ENCODE results near the gene MPC1. TPM values are rescaled to one million over a fixed set of nuclear protein-coding genes. Genes with fewer than 3 reads are reported as not detected.

Gene MPC1
- total RNA-seq = 27.7 and 29.1 TPM in 2 replicates
- long read RNA-seq, transcript MPC1-201 (4 exons, 976 nt) = major isoform, 44 of 47 reads
- long read RNA-seq, partial matches to known transcripts = 0 of 47 reads
- long read RNA-seq, other reads (novel, unspliced or antisense) = 3 of 47 reads

DNA sequence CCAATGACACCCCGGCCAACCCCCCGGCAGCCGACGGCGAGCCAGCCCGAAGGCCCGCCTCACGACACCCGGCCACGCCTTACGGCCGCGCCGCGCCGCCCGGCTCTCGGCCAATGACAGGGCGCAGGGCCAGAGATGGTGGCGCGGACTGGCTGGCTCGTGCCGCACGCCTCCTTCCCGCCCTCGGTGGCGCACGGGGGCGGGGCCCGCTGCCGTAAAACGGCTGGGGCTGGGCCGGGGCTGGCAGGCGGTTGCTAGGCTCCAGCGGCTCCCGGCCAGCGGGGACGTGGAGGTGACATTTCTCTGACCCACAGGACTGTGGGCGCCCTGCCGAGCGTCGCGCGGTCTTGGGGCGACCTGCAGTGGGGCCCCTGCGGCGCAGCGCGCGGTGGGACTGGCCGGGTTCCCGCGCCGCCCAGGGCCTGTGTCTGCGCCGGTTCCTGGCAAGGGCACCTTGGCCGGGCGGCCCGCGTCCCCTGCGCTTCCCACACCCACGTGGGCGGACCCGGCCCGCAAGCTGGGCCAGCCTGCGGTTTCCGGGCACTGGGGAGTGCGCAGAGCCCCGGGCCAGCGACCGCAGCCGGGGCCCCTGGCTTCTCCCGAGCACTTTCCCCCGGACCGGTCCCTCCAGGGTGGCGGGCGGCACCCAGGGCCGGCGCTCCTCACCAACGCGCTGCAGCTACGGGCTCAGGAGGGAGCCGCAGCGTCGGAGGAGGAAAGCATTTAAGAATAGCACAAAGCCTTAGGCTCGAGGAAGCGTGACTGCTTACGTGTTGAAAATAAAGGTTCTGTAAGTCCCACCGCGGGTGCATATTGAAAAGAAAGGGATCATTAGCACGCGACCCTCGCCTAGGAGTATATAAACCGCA, at the start of gene MPC1:
Gene MPC1 (minus strand): TSS at position 8 of the 869 bp plus-strand sequence. CDS start 64 bp downstream, outside the sequence.
- peaks cover 16% of the 10 kb centered on the region for H3K4me1 Mint-ChIP-seq (ENCODE audit: unreplicated experiment)
- H3K27me3 Mint-ChIP-seq (ENCODE audit: unreplicated experiment) = no peaks in the 10 kb centered on the region
- peak; percentile 99 for DNase-seq (ENCODE audit: extremely low spot score, unreplicated experiment)
- no peaks in the 10 kb centered on the region for H3K36me3 Mint-ChIP-seq (ENCODE audit: unreplicated experiment)
- TF ChIP-seq, protein P1, sequence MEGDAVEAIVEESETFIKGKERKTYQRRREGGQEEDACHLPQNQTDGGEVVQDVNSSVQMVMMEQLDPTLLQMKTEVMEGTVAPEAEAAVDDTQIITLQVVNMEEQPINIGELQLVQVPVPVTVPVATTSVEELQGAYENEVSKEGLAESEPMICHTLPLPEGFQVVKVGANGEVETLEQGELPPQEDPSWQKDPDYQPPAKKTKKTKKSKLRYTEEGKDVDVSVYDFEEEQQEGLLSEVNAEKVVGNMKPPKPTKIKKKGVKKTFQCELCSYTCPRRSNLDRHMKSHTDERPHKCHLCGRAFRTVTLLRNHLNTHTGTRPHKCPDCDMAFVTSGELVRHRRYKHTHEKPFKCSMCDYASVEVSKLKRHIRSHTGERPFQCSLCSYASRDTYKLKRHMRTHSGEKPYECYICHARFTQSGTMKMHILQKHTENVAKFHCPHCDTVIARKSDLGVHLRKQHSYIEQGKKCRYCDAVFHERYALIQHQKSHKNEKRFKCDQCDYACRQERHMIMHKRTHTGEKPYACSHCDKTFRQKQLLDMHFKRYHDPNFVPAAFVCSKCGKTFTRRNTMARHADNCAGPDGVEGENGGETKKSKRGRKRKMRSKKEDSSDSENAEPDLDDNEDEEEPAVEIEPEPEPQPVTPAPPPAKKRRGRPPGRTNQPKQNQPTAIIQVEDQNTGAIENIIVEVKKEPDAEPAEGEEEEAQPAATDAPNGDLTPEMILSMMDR (IDR thresholded peaks at IDR 0.05) = no peak
- peak within 1 kb of the TSS; percentile 89 for H3K4me3 Mint-ChIP-seq (ENCODE audit: unreplicated experiment)
- H3K27ac Mint-ChIP-seq (ENCODE audit: unreplicated experiment) = peak within 1 kb of the TSS; percentile 89
- no peaks in the 10 kb centered on the region for H3K9me3 Mint-ChIP-seq (ENCODE audit: unreplicated experiment)

DNA sequence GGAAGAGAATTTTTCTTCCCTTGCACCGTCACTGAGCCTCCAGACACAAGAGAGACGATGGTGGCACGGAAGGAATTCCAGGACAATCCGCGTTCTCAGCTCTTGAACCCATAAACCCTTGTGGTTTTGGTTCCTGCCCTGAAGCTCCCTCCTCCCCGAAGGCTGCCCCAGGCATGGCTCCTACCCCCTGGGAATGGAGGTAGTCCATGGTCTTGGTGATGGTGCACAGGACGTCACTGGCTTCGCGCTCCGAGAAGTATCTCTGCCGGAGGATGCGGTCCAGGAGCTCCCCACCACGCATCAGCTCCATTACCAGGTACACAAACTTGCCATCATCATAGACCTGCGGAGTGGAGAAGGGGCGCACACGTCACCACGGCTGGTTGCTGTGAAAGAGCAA, 47.5 kb upstream of the MPC1 start:
- DNase-seq (ENCODE audit: extremely low spot score, unreplicated experiment) = no peak
- Mint-ChIP-seq H3K4me3 (ENCODE audit: unreplicated experiment) (no peak overlapping the region), H3K27me3 (ENCODE audit: unreplicated experiment) (no peaks in the 10 kb centered on the region), H3K9me3 (ENCODE audit: unreplicated experiment) (no peaks in the 10 kb centered on the region), H3K4me1 (ENCODE audit: unreplicated experiment) (no peaks in the 10 kb centered on the region), H3K27ac (ENCODE audit: unreplicated experiment) (no peak overlapping the region), H3K36me3 (ENCODE audit: unreplicated experiment) (peaks cover 32% of the 10 kb centered on the region)
- TF ChIP-seq, protein P1 (IDR thresholded peaks at IDR 0.05) = no peak

DNA sequence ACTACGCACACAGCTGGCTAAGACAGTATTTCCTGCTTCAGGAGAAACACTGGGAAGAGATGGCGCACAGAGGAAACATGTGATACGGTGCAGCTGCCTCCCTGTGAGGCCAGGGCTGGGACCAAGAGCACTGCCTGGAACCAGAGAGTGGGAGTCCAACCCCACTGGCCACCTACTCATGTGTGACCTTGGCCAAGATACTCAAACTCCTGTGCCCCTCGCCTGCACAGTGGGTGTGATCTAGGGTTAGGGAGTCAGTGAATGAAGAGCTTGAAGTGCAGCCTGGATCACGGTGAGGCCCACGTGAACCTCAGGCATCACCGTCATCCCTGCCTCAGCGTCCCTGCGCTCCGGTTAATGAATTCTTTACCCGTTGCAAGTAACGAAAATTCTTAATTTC, 41.7 kb upstream of the MPC1 start:
- Mint-ChIP-seq H3K4me3 (ENCODE audit: unreplicated experiment) (no peak overlapping the region), H3K27ac (ENCODE audit: unreplicated experiment) (no peak overlapping the region), H3K9me3 (ENCODE audit: unreplicated experiment) (no peaks in the 10 kb centered on the region), H3K4me1 (ENCODE audit: unreplicated experiment) (peaks cover 7% of the 10 kb centered on the region), H3K27me3 (ENCODE audit: unreplicated experiment) (no peaks in the 10 kb centered on the region), H3K36me3 (ENCODE audit: unreplicated experiment) (peaks cover 34% of the 10 kb centered on the region)
- TF ChIP-seq, protein P1 (IDR thresholded peaks at IDR 0.05) = no peak
- DNase-seq (ENCODE audit: extremely low spot score, unreplicated experiment) = no peak

DNA sequence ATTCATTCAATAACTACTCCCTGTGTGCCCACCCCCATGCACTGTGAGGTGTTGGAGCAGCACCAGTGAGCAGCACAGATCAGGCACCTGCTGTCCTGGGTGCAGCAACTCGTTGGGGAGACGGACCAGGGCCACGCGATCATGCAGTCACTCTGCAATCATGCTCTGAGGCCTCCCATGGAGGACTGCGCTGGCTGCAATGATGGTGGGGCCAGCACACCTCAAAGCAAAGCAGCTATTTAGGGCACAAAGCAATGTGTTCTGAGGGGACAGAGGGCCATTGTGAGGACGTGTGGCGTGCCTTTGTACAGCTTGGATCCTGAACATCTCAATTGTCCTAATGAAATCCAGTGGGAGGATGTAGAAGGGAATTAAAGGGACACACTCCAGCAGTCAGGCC, 41.0 kb upstream of the MPC1 start:
- TF ChIP-seq, protein P1 (IDR thresholded peaks at IDR 0.05) = no peak
- H3K27me3 Mint-ChIP-seq (ENCODE audit: unreplicated experiment) = no peaks in the 10 kb centered on the region
- H3K36me3 Mint-ChIP-seq (ENCODE audit: unreplicated experiment) = peaks cover 34% of the 10 kb centered on the region
- H3K4me3 Mint-ChIP-seq (ENCODE audit: unreplicated experiment) = no peak overlapping the region
- H3K27ac Mint-ChIP-seq (ENCODE audit: unreplicated experiment) = no peak overlapping the region
- H3K9me3 Mint-ChIP-seq (ENCODE audit: unreplicated experiment) = no peaks in the 10 kb centered on the region
- DNase-seq (ENCODE audit: extremely low spot score, unreplicated experiment) = no peak
- peaks cover 7% of the 10 kb centered on the region for H3K4me1 Mint-ChIP-seq (ENCODE audit: unreplicated experiment)

DNA sequence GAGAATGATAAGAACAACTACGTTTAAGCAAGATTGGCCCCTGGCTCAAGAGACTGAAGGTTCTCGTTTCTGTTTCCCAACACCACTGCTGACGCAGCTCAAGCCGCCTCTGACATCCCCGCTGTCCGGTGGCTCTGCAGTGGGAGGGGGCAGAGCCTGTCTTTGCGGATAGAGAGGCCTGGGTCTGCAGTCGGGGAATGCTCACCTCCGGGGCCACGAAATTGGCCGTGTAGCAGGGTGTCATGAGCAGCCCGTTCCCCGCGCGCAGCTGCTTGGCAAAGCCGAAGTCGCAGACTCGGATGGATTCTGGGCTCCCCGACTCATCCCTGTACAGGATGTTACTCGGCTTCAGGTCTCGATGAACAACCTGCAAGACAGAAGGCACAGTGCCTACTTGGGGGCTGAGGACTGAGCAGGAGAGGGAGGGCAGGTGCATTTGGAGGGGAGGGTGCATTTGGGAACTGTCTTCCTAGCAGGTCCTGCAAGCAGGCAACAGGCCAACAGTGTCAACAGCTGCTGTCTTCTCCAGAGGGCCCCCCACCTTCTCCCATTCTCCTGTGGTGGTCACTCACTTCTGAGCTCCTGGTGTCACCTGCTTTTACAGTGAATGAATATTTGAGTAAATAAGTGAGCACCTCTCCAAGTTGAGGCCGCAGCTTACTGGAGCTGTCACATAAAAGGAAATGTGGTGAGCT, 40.5 kb upstream of the MPC1 start:
- Mint-ChIP-seq H3K9me3 (ENCODE audit: unreplicated experiment) (no peaks in the 10 kb centered on the region), H3K27me3 (ENCODE audit: unreplicated experiment) (no peaks in the 10 kb centered on the region), H3K27ac (ENCODE audit: unreplicated experiment) (no peak overlapping the region), H3K4me3 (ENCODE audit: unreplicated experiment) (no peak overlapping the region), H3K4me1 (ENCODE audit: unreplicated experiment) (peaks cover 7% of the 10 kb centered on the region), H3K36me3 (ENCODE audit: unreplicated experiment) (peaks cover 36% of the 10 kb centered on the region)
- TF ChIP-seq, protein P1 (IDR thresholded peaks at IDR 0.05) = no peak
- DNase-seq (ENCODE audit: extremely low spot score, unreplicated experiment) = no peak
